ENCODE results near the gene RASSF5. TPM values are rescaled to one million over a fixed set of nuclear protein-coding genes. Genes with fewer than 3 reads are reported as not detected.
A peak's percentile ranks its signal among the peaks of the same experiment; 100 is the strongest.

RASSF5 gene
- total and polyA plus RNA-seq, 2 donors (not counting 1 experiment from before 2014, with no cell fraction given) = 69.7 to 146 TPM

- no peaks in the 10 kb centered on the region for H3K9me3 ChIP-seq (ENCODE audit: control extremely low read depth in 1 of 3, control insufficient read depth in 2 of 3, insufficient read depth in 1 of 3, low read length in 2 of 3)
- no peaks in the 10 kb centered on the region for H3K27me3 Mint-ChIP-seq
- peaks cover 23 to 44% of the 10 kb centered on the region in 2 donors for H3K4me1 ChIP-seq (ENCODE audit: control insufficient read depth in 2 of 2, insufficient read depth in 2 of 2, low read length in 2 of 2)
- H3K27ac ChIP-seq (ENCODE audit: low read length in 2 of 2) = peak overlapping the region in 1 of 2 donors; percentile 64
- intact Hi-C loops (cut with micrococcal nuclease) = loop anchor here (10.0 kb wide), 1 partner anchor 771 kb away; the partner anchor contains the start of gene CD55
- H3K9ac ChIP-seq (ENCODE audit: low read length) = no peak overlapping the region
- no peak overlapping the region for H3K4me3 ChIP-seq (ENCODE audit: control extremely low read depth in 1 of 5, extremely low read depth in 1 of 5, insufficient read depth in 1 of 5, low read depth in 2 of 5, low read length in 4 of 5)
- WGBS (ENCODE audit: insufficient coverage) = 100% methylated on average over 2 of the region's 3 CpGs
- DNase-seq (no peak), ATAC-seq (ENCODE audit: low read depth) (no peak)
- no peaks in the 10 kb centered on the region for H3K27me3 ChIP-seq (replicated peaks in 1 of 4; ENCODE audit: control extremely low read depth in 1 of 4, control insufficient read depth in 3 of 4, insufficient read depth in 4 of 4, low read length in 3 of 4)
- H3K79me2 ChIP-seq (ENCODE audit: control insufficient read depth, insufficient read depth, low read length) = peaks cover 23% of the 10 kb centered on the region
- H3K36me3 ChIP-seq (replicated peaks in 1 of 2; ENCODE audit: control extremely low read depth in 1 of 2, control insufficient read depth in 1 of 2, extremely low read depth in 1 of 2, insufficient read depth in 2 of 2, low read length in 1 of 2) = peaks cover 0 to 7% of the 10 kb centered on the region in 2 experiments
- H3K4me2 ChIP-seq (replicated peaks; ENCODE audit: low read depth, low read length, poor library complexity, severe bottlenecking) = no peak overlapping the region
- ChIA-PET POLR2A (no interaction called here), CTCF (interaction anchor here (0.7 to 29.7 kb wide), 10 partner anchors 9 to 109 kb away, joined by 3 to 1018 read pairs (median 4); no protein-coding TSS in a partner anchor)
- H3K4me3 Mint-ChIP-seq = no peak overlapping the region
- H2AFZ ChIP-seq (ENCODE audit: insufficient read depth, low read depth, low read length, poor library complexity, severe bottlenecking) = no peak overlapping the region
- H3K27ac Mint-ChIP-seq = peak overlapping the region; percentile 39
- H3K4me1 Mint-ChIP-seq = peaks cover 42% of the 10 kb centered on the region
- no peaks in the 10 kb centered on the region for H4K20me1 ChIP-seq (ENCODE audit: control insufficient read depth, insufficient read depth, low read length, poor library complexity, severe bottlenecking)
- H3K9me3 Mint-ChIP-seq (ENCODE audit: insufficient read depth) = no peaks in the 10 kb centered on the region
- TF ChIP-seq EZH2 (IDR thresholded peaks at IDR 0.05; ENCODE audit: borderline replicate concordance, insufficient read depth, low read depth, low read length, poor library complexity, severe bottlenecking) (no peak), CTCF (IDR thresholded peaks at IDR 0.05) (no peak)
Observed at GRCh38 chr1:206554211-206554610, 46.9 kb downstream of the RASSF5 start.

GRCh38 chr1:206554701-206555472, 47.6 kb downstream of the RASSF5 start:
- Histone ChIP-seq H3K4me1 (ENCODE audit: control insufficient read depth in 2 of 2, insufficient read depth in 2 of 2, low read length in 2 of 2) (peaks cover 30 to 50% of the 10 kb centered on the region in 2 donors), H3K79me2 (ENCODE audit: control insufficient read depth, insufficient read depth, low read length) (peaks cover 29% of the 10 kb centered on the region), H2AFZ (ENCODE audit: insufficient read depth, low read depth, low read length, poor library complexity, severe bottlenecking) (no peak overlapping the region), H3K36me3 (replicated peaks in 1 of 2; ENCODE audit: control extremely low read depth in 1 of 2, control insufficient read depth in 1 of 2, extremely low read depth in 1 of 2, insufficient read depth in 2 of 2, low read length in 1 of 2) (peaks cover 0 to 8% of the 10 kb centered on the region in 2 experiments), H3K9me3 (ENCODE audit: control extremely low read depth in 1 of 3, control insufficient read depth in 2 of 3, insufficient read depth in 1 of 3, low read length in 2 of 3) (no peaks in the 10 kb centered on the region), H3K27ac (ENCODE audit: low read length in 2 of 2) (peak overlapping the region in 1 of 2 donors; percentile 64), H4K20me1 (ENCODE audit: control insufficient read depth, insufficient read depth, low read length, poor library complexity, severe bottlenecking) (peaks cover under 1% of the 10 kb centered on the region), H3K4me3 (ENCODE audit: control extremely low read depth in 1 of 5, extremely low read depth in 1 of 5, insufficient read depth in 1 of 5, low read depth in 2 of 5, low read length in 4 of 5) (no peak overlapping the region), H3K4me2 (replicated peaks; ENCODE audit: low read depth, low read length, poor library complexity, severe bottlenecking) (peak overlapping the region; percentile 86), H3K27me3 (replicated peaks in 1 of 4; ENCODE audit: control extremely low read depth in 1 of 4, control insufficient read depth in 3 of 4, insufficient read depth in 4 of 4, low read length in 3 of 4) (no peaks in the 10 kb centered on the region), H3K9ac (ENCODE audit: low read length) (no peak overlapping the region)
- POLR2A ChIA-PET = interaction anchor here (0.9 to 3.3 kb wide), 2 partner anchors 14 to 26 kb away, joined by 3 to 27 read pairs; no protein-coding TSS in a partner anchor
- intact Hi-C loops (cut with micrococcal nuclease) = loop anchor here (1.0 to 10.0 kb wide), 4 partner anchors 10 to 770 kb away; partner anchors contain the start of genes CD55, PFKFB2 and YOD1
- Mint-ChIP-seq H3K9me3 (ENCODE audit: insufficient read depth) (no peaks in the 10 kb centered on the region), H3K4me3 (peak overlapping the region; percentile 64), H3K27me3 (no peaks in the 10 kb centered on the region), H3K27ac (peak overlapping the region; percentile 87), H3K4me1 (peaks cover 48% of the 10 kb centered on the region)
- no peak for DNase-seq
- 100% methylated on average over 1 of the region's 1 CpG for WGBS (ENCODE audit: insufficient coverage)
- CTCF ChIA-PET = interaction anchor here (0.6 to 29.7 kb wide), 10 partner anchors 11 to 1227 kb away, joined by 3 to 1018 read pairs (median 4); partner anchors contain the start of gene RASSF5
- TF ChIP-seq EZH2 (IDR thresholded peaks at IDR 0.05; ENCODE audit: borderline replicate concordance, insufficient read depth, low read depth, low read length, poor library complexity, severe bottlenecking) = no peak
- no peak for TF ChIP-seq CTCF (IDR thresholded peaks at IDR 0.05)
- ATAC-seq (ENCODE audit: low read depth) = no peak

Measured in B cell (primary cell).